Fibroblast of skin of left quadriceps (primary cell): ENCODE results near the gene FAM131A.

Experiments
- DNase-seq, 2 experiments: peaks; one replicate each; pipeline ENCODE4 v3.0.0-alpha.2; 2013; ENCODE audit warnings: low read depth in 2 of 2

Gene FAM131A

DNA sequence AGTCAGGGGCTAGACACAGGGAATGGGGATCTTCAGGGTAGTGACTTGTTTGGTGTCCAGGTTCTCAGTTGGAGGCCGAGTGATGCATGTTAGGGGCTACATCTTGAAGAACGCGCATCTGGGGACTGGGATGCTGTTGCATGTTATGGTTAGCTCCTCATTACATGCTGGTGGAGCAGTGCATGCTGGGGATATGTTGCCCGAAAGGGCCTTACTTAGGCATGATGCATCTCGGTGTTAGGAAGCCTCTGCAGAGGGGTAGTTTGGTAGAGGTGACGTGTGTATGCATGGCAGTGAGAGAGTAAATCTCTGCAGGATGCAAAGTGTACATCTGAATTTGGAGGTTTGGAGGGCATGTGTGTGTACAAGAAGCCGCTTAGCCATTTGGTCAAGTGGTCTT, 20.6 kb upstream of the FAM131A start:
- DNase-seq = no peak

DNA sequence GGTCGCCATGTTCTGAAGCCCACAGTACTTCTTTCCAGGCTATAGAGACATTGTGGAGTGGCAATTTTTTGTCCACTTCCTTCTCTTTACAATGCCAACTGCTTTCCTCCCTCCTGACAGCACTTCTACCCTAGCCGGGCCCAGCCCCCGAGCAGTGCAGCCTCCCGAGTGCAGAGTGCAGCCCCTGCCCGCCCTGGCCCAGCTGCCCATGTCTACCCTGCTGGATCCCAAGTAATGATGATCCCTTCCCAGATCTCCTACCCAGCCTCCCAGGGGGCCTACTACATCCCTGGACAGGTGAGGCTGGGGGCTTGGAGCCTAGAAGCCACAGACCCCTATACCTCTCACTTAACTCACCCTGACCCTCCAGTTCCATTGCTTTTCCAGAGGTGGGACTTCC, 20.2 kb upstream of the FAM131A start:
- no peak for DNase-seq

DNA sequence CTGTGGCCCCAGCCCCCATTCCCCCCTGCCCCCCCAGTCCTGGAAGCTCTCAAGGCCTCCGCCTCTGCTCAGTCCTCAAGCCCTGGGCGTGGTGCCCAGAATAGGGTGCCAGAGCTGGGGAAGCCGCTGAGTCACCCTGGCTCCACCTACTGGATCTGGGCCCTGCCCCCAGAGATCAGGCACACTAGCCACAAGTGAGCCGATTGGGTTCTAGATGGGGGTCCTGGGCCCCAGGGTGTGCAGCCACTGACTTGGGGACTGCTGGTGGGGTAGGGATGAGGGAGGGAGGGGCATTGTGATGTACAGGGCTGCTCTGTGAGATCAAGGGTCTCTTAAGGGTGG, 17.3 kb upstream of the FAM131A start:
- peak; percentile 93 to 94 for DNase-seq

DNA sequence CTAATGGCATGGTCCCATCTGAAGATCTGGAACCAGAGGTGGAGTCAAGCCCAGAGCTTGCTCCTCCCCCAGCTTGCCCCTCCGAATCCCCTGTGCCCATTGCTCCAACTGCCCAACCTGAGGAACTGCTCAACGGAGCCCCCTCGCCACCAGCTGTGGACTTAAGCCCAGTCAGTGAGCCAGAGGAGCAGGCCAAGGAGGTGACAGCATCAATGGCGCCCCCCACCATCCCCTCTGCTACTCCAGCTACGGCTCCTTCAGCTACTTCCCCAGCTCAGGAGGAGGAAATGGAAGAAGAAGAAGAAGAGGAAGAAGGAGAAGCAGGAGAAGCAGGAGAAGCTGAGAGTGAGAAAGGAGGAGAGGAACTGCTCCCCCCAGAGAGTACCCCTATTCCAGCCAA, 15.7 kb upstream of the FAM131A start:
- DNase-seq = no peak

DNA sequence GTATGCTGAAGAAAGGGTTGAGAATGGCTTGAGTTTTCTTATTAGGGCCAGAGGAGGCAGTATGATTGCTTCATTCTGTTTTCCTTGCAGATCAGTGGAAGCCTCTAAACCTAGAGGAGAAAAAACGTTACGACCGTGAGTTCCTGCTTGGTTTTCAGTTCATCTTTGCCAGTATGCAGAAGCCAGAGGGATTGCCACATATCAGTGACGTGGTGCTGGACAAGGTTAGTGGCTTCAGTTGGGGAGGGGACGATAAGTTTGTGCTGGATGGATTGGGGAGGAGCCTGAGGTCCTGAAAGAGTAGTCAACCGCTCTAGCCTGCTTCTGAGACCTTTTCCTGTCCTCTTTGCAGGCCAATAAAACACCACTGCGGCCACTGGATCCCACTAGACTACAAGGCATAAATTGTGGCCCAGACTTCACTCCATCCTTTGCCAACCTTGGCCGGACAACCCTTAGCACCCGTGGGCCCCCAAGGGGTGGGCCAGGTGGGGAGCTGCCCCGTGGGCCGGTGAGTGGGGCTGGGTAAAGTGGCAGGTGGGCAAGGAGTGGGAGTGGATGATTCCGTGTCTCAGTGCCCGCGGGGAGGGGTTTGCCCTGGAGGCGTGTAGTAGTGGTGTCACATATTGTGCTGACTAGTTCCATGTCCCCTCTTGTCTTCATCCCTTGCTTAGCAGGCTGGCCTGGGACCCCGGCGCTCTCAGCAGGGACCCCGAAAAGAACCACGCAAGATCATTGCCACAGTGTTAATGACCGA, 14.5 kb upstream of the FAM131A start:
- no peak for DNase-seq

DNA sequence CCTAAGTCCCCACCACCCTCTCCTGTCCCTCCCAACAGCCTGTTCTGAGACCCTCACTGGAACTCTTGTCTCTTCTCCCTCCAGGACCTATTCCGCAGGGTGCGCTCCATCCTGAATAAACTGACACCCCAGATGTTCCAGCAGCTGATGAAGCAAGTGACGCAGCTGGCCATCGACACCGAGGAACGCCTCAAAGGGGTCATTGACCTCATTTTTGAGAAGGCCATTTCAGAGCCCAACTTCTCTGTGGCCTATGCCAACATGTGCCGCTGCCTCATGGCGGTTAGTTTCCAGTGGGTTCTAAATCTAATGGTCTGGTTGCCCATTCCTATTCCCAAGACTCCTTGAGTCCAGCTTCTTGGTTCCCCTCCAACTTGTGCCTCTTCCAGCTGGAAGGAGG, 13.7 kb upstream of the FAM131A start:
- no peak for DNase-seq

DNA sequence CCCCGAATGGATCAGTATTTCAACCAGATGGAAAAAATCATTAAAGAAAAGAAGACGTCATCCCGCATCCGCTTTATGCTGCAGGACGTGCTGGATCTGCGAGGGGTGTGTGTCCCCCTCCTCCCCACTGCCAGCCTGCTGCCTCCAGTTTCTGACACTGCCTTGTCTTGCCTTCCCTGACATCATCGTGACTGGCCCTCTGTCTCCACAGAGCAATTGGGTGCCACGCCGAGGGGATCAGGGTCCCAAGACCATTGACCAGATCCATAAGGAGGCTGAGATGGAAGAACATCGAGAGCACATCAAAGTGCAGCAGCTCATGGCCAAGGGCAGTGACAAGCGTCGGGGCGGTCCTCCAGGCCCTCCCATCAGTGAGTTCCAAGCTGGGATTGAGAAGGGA, 12.1 kb upstream of the FAM131A start:
- no peak for DNase-seq

DNA sequence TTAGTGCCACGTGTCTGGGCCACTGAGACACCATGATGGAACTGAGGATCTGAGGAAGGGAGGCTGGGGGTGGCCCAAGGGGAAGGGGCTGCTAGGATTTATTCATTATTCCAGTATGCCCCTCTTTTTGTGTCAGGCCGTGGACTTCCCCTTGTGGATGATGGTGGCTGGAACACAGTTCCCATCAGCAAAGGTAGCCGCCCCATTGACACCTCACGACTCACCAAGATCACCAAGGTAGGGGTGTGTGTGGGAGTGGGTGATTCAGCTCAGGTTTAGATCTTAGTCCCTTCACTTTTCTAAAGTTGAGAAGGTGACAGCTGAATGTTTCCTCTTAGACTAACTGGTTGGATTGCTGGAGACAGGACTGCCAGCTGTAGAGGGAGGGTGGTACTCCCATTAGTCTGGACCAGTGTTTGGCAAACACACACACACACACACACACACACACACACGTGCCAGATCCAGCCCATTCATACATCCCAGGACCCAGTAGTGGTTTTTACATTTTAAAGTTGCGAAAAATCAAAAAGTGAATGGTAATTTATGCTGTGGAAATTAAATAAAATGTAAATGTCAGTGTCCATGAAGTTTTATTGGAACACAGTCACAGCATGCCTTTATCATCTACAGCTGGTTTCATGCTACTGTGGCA, 11.6 kb upstream of the FAM131A start:
- DNase-seq = no peak

DNA sequence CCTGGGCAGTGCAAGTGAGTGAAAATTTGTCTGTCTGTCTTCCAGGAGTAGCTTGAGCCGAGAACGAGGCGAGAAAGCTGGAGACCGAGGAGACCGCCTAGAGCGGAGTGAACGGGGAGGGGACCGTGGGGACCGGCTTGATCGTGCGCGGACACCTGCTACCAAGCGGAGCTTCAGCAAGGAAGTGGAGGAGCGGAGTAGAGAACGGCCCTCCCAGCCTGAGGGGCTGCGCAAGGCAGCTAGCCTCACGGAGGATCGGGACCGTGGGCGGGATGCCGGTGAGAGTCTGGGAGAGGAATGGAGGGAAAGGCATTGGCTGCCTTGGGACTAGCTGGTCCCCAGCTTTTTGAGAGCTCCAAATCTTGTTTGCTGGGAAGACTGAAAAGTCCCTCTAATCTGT, 10.2 kb upstream of the FAM131A start:
- no peak for DNase-seq

DNA sequence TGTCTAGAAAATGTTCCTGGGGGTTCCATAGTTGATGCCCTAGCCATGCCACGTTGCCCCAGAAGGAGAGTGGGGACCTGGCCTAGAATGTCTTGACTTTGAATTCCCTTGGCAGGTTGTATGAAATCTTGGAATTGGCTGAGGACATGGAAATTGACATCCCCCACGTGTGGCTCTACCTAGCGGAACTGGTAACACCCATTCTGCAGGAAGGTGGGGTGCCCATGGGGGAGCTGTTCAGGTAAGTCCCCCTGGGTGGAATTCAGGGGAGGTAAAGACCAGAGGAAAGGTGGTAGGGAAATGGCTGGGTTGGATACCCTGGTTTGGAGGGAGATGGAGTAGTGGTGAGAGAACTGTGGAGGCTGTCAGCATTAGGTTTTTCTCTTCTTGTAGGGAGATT, 8.9 kb upstream of the FAM131A start:
- no peak for DNase-seq

DNA sequence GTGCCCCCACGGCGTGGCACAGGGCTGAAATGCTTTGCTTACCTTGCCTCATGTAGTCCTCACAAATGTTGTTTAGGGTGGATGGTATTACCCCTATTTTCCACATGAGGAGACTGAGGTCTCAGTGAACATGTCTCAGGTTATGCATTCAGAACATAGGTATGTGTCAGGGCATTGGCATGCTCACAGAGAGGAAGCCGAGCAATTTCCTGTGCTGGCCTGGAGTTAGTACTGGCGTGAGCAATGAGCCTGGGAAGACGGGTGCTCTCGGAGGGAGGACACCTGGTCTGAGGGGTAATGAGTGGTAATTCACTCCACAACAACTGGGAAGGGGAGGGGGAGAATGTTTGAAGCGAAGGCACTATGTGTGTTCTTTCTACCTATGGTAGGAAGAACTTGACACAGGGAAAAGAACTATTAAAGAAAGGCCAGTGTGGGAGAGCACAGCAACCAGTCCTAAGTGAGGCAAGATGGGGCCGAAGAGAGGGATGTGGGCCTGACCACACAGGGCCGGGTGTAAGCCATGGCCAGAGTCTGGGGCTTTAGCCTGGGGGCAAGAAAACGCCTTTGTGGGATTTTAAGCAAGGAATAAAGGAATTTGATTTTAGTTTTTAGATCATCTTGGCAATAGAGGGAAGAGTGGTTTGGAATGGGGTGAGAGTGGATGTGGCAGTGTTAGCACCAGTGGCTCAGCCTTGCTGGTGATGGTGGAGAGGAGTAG, 4.9 kb upstream of the FAM131A start:
- DNase-seq = peak; percentile 58 to 63

DNA sequence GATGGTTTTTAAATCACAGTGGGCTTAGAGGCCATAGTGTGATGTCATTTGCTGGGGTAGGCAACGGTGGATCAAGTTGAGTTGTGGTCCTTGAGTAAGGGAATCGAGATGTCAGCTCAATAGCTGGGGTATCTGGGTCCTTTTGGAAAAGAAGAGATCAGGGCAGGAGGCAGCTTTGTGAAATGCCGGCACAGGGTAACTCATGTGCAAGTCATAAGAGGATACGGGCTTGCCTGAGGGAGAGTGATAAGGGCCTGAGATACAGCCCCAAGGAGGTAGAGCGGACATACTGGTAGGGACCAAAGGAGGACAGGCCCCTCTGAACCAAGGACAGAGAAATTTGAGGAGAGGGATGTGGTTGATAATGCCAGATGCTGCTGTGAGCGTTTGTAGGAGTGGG, 4.2 kb upstream of the FAM131A start:
- no peak for DNase-seq

DNA sequence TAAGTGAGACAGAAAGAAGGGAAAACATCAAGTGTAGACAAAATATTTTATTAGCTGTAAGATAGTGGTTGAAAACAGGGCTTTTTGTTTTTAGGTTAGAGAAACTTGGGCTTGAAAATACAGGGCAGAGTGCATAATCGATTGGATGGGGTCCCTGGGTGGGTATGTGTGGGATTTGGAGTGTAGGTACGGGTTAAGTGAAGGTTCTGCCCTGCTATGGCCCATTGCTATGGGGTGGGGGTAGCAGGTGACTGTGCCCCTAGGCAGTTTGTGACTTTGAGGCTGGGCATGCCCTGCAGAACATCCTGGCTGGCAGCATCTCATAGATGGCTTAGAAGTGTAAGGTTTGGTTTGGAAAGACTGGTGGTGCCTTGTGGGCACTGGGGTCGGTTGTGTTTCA, 3.7 kb upstream of the FAM131A start:
- no peak for DNase-seq

DNA sequence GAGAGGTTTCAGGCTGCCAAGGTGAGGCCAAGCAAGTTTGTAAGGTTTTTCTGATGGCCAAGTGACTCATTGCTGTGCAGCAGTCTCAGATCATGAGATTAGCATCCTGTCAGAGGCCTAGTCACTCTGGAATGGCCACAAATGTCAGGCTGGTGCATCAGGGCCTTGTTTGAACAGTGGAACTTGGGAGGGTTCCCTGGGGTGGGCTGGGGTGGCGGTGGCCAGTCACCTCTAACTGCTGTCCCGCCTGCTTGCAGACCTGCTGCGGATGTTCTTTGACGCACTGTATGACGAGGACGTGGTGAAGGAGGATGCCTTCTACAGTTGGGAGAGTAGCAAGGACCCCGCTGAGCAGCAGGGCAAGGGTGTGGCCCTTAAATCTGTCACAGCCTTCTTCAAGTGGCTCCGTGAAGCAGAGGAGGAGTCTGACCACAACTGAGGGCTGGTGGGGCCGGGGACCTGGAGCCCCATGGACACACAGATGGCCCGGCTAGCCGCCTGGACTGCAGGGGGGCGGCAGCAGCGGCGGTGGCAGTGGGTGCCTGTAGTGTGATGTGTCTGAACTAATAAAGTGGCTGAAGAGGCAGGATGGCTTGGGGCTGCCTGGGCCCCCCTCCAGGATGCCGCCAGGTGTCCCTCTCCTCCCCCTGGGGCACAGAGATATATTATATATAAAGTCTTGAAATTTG, 2.8 kb upstream of the FAM131A start:
- DNase-seq = no peak

DNA sequence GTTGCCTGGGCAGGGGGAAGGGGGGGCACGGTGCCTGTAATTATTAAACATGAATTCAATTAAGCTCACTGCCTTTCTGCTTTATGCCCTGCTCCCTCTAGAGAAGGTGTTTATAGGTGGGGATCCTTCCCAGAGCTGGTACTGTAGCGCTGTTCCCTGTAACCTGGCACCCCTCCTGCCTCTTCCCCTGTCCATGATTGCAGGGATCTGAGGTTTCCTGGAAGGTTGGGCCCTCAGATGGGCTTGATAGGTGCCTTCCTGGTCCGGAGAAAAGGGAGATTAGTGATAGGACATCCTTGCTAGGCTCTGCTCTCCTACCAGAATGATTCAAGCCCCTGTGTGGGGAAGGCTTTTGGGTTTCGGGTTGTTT, 2.1 kb upstream of the FAM131A start:
- DNase-seq = no peak

DNA sequence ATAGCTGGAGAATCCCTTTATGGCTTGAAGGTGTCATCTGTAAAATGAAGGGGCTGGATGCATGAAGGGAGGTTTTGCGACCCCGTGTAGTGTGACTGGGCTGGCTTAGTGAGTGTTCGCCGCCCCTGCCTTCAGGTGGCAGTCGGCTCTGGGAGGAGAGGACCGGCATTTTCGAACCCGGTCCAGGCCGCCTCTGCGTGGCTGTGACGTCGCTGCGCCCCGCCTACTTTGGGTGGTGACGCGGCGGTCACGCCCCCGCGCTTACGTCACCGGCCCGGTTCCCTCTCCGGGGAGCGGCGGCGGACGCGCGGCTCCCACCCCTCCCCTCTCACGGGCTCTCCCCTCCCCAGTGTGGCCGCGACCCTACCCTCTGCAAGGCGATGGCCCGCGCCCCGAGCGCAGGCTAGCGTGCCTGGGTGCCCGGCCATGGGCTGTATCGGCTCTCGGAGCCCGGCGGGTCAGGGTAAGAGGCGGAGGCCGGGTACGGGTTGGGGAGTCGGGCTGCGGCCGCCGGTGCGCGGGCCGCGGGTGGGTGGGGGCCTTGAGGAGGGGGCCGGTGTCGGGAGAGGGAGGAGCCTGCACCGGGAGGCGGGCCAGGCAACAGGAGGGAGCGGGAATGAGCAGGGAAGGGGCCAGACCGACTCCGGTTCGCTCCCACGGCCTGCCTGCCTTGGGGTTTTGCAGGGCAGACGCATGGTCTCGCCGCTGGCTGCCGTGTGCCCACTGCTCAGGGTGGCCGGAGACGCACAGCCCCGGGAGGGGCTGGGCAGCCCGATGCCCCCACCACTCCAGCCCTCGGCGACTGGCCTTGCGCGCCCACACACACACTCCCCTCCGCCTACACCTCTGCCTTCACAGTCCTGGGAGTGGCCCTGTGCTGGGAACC, 1.5 kb upstream of the FAM131A start:
- DNase-seq = peak in 1 of 2 experiments; percentile 48

DNA sequence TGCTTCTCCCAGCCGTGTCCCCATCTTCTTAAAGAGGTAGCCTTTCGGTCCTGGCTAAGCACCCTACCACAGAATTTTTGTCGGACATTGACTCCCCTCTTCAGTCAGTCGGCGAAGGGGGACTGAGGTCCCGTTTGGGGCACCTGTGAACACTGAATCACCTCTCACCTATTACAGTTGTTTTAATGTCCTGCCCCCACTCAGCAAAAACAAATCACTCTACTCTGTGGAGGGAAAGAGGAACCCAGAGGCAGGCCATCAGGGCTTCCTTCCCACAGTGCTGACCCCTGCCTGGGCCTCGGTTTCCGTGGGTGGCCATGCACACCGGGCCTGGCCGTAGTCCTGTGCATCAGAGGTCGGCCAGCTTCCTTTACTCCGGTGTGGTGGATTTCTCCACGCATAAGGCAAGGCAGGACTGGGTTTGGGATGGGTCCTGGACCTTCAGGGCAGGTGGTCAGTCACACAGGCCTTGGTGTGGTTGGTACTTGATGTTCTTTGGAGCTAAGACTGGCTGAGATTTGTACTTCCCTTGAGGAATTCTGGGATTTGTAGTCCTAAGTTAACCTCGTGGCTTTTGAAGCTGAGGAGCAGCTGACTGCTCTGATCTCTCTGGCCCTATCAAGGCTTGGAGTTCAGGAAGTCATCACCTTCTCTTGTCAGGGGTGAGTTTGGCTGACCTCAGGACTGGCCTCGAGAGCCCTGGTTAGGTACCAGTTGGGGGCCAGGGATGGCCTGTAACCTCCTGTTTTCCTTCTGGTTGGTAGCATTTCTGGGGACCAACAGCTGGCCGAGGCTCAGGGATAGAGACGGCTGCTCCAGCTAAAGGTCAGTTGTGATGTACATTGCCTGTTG, 627 bp upstream of the FAM131A start:
- no peak for DNase-seq

DNA sequence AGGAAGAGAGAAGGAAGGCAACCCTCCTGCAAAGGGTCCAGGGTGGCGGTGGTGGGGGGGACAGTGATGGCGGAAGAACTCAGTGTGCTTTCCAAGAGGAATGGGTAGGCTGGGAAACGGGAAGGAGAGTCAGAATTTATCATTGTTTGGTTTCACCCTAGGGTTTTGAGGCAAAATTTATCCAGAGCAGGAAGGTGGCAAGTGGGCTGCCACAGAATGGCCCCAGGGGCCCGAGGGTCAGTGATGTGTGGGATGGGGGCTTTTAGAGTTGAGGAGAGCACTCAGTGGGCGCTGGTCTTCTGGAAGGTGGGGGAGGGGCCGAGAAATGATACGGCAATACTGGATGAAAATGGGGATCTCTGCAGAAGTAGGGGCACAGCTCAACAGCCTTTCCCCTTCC, 581 bp downstream of the FAM131A start:
- DNase-seq = no peak

DNA sequence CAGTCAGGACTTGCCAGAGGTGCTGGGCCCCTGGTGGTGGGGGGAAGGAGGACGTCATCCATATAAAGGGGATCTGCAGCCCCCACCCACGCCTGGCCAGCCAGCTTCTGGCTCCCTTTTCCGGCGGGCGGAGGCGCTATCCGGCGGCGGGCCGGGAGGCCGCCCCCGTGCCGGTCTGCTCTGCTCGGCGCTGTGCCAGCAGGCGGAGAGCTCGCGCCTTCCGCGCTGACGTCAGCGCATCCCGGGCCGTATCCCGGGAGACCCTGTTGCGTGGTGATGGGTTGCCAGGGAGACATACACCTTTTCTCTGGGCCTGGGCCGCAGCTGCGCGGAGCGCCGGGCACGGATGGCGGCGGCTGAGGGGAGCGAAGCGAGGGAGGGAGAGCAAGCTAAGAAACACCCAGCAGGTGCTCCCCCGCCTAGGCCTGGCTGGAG, 1.1 kb downstream of the FAM131A start:
- peak; percentile 54 to 60 for DNase-seq

DNA sequence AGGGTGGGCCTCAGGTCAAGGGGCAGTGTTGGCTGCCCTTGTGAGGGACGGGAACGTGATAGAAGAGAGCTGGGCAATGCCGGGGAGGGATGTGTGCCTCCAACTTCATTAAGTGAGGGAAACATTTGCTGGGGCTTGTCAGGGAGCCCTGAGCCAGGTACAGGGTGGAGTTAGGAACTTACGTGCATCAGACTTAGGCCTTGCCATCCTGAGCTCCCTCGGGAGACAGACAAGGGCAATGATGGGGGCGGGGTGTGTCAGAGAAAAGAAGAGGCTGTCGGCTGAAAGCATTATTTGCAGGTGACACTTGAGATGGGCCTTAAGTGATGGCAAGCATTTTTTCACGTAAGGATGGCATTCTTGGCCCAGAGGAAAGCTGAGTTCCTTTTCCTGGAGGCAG, 1.6 kb downstream of the FAM131A start:
- DNase-seq = no peak
